Activated CD4-positive, CD25-positive, alpha-beta regulatory T cell treated with anti-CD3 and anti-CD28 coated beads, Interleukin-2, amount 50 U/mL, for 16 hours (primary cell): ENCODE results near the gene PRODH.
"Not testable (repeated sequence)": the region's sequence is repeated elsewhere in the genome, so short reads cannot be mapped to it uniquely, and the experiment has no call there.

Experiments
- DNase-seq: peaks from one replicate; pipeline ENCODE4 v3.0.0-alpha.2; 2020; ENCODE audit warnings: low read depth, low spot score

Gene PRODH

GRCh38 chr22:18935889-18936529, at the start of gene PRODH:
TSS of gene PRODH (minus strand) at chr22:18936293. CDS start at chr22:18936287, 6 bp downstream.
- DNase-seq, result no peak

GRCh38 chr22:18985780-18986179, 49.7 kb upstream of the PRODH start:
- no peak for DNase-seq

- no peak for DNase-seq
Measured at GRCh38 chr22:18984564-18984963, 48.5 kb upstream of the PRODH start.

GRCh38 chr22:18983120-18983651, 47.1 kb upstream of the PRODH start:
- no peak for DNase-seq

GRCh38 chr22:18980829-18981228, 44.7 kb upstream of the PRODH start:
- DNase-seq, result no peak

GRCh38 chr22:18979957-18980356, 43.9 kb upstream of the PRODH start:
- DNase-seq, result no peak

GRCh38 chr22:18978506-18978905, 42.4 kb upstream of the PRODH start:
- no peak for DNase-seq

- no peak for DNase-seq
Measured at GRCh38 chr22:18977824-18978425, 41.8 kb upstream of the PRODH start.

- DNase-seq, result no peak
Measured at GRCh38 chr22:18976197-18976751, 40.2 kb upstream of the PRODH start.

GRCh38 chr22:18975434-18976196, 39.5 kb upstream of the PRODH start:
- no peak for DNase-seq

- no peak for DNase-seq
Measured at GRCh38 chr22:18974477-18975180, 38.5 kb upstream of the PRODH start.

- no peak for DNase-seq
Measured at GRCh38 chr22:18973264-18974031, 37.4 kb upstream of the PRODH start.

GRCh38 chr22:18972591-18972990, 36.5 kb upstream of the PRODH start:
- DNase-seq, result not testable (repeated sequence)

GRCh38 chr22:18972029-18972428, 35.9 kb upstream of the PRODH start:
- DNase-seq, result not testable (repeated sequence)

GRCh38 chr22:18971321-18971751, 35.2 kb upstream of the PRODH start:
- no peak for DNase-seq

- no peak for DNase-seq
Measured at GRCh38 chr22:18970948-18971315, 34.8 kb upstream of the PRODH start.

GRCh38 chr22:18970176-18970947, 34.3 kb upstream of the PRODH start:
- DNase-seq, result no peak

GRCh38 chr22:18969158-18969942, 33.3 kb upstream of the PRODH start:
- not testable (repeated sequence) for DNase-seq
